ENCODE results near the gene TYW5.

The TYW5 gene

GRCh38 chr2:199972088-199972626 lies 16.9 kb upstream of the TYW5 start:
- no peak for DNase-seq

DNA sequence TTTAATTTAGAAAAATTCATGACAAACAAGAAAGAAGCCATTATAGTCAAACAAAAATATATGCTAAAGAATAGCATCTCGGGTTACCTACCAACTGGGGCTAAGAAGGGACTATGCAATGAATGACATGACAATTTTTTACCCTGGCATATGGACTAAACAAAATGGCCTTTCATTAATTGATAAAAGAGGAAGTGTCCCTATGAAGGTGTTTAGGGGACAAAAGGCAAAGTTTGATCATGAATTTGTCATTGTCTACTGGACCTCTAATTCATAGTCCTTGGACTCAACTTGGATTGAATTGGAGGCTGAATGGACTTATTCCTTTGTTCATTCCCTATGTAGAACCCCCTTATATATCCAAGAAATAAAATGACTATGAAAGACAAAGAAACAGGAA lies 12.8 kb upstream of the TYW5 start:
- no peak for DNase-seq

GRCh38 chr2:199966976-199967375 lies 11.7 kb upstream of the TYW5 start:
- DNase-seq: no peak

DNA sequence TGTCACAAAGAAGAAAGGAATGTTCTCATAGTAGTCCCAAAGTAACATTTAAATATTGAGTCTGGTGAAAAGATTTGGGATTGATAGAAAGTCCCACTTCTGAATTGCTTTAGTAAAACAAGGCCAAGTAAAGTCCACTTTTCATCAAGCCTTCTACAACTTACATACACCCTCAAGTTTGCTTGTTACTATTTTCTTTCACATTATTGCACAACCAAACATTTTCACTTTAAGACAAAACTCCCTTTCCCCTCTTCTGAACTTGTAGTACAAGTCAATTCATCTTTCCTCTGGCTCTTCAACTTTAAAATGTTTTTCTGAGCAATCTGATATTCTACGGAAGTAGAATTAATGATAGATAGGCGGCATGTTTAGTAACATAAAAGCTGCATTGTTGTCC lies 11.1 kb upstream of the TYW5 start:
- DNase-seq: no peak

DNA sequence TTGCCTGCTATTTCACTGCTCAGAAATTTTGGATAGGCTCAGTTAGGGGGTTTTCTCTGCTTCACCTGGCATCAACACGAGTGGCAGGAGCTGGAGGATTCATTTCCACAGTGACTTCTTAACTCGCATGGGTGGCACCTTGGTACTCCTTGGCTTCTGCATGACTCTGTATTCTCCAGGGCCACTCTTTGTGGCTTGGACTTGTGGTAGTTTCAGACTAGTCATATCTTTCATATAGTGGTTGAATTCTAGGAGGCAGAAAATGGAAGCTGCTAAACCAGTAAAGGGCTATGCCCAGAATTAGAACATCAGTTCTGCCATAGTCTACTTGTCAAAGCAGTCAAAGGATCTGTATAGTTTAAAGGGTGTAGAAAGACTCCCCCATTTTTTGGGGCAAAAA lies 6.9 kb upstream of the TYW5 start:
- no peak for DNase-seq

- no peak for DNase-seq
Observed at GRCh38 chr2:199958014-199958413, 2.7 kb upstream of the TYW5 start.

- no peak for DNase-seq
Observed at GRCh38 chr2:199956062-199956380, 730 bp upstream of the TYW5 start.

GRCh38 chr2:199955007-199955338 lies 318 bp downstream of the TYW5 start:
- no peak for DNase-seq

DNA sequence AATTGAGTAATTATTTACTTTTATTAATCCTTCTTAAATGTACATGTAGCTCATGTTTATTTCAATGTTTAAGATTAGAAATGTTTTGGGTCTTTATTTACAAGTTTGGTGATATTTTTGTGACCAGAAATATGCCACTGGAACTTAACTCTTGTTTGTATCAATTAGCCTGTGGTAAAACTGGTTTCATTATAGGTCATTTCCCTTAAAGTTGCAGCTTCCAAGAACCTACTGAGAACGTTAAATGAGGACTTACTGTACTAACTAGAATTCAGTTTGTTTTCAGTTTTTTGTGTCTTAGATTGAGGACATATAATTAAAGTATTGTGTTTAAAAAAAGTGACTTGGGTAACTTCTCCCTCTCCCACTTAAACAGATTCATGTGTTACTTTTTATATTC lies 4.3 kb downstream of the TYW5 start:
- DNase-seq: no peak

- DNase-seq: no peak
Observed at GRCh38 chr2:199950396-199950795, 4.9 kb downstream of the TYW5 start.

DNA sequence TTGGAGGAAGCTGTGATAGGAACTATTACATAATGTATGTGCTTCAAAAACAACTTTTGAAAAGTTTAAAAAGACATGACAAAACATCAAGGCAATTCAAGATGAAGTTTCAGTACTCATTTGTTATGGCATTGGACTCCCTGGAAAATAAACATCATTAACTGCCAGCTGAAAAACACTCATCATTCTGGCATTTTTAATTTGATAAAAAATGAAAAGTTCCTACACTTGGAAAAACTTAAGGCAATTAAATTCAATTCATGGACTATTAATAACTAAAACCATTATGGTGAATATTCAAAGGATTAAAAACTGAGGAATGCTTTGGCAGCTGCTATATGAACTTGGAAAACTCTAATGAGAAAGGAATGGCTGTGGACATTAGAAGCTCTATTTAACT lies 8.5 kb downstream of the TYW5 start:
- DNase-seq: no peak

DNA sequence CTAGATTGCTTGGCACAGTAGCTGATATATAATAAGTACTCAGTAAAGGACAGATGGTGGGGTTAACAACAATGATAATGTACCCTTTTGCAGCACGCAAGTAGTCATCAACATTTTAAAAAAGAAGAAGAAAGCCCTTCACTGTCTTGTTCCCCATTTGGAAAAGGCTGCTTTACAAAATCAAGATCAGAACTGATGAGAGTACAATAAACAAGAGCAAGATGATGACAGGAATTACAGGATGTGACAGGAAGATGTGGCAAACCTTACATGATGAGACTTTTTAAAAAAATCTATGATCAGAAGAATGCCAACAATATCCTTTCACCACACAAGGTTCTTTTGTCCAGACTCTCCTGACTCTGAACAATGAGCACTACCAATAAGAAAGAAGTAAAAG lies 9.1 kb downstream of the TYW5 start:
- DNase-seq: no peak

DNA sequence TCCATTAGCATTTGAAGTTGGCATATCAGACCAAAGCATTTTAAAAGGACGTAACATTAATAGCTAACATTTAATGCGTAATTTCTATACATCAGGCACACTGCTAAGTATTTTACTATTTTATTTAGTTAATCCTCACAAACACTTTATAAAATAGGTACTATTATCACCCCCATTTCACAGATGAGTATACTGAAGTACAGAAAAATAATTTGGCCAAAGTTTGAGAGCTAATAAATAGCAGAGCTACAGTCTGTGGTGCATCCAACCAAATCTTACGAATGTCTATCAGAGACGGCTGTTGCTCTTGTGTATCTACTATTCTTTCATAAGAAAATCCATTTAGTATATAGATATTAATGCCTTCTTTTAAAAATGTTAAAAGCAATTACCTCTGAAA lies 11.9 kb downstream of the TYW5 start:
- no peak for DNase-seq

GRCh38 chr2:199940373-199940772 lies 14.9 kb downstream of the TYW5 start:
- DNase-seq: no peak

DNA sequence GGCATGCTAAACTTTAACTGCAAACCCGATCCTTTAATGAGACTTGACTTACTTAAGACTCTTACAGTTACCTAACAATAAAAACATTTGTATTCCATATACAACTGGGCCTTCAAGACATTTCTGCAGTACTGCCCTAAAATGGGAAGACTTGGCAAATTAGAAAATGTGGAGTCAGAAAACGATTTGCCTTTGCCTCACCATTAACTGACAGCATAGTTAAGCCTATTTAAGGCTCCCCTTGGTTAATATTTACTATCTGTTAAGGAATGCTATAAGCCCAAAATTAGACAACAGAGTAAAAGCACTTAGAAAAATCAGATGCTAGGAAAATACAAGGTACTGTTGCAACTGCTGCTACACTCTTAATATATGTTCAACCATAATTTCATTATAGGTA lies 18.7 kb downstream of the TYW5 start:
- no peak for DNase-seq

GRCh38 chr2:199933466-199933865 lies 21.8 kb downstream of the TYW5 start:
- DNase-seq: no peak

- no peak for DNase-seq
Observed at GRCh38 chr2:199932312-199932855, 22.9 kb downstream of the TYW5 start.

DNA sequence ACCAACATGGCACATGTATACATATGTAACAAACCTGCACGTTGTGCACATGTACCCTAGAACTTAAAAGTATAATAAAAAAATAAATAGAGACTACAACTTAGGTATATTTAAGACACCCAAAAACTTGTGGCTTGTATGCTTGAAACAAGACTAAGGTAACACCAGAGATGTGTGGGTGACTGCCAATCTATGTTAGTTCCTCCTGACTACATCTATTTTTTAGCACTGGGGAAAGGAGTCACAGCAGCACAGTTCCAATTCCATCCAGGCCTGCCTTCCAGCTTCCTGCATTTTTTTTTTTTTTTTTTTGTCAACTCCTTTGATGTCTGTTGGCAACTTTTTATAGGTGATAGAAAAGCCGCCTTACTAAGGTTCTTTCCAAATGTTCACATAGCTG lies 26.0 kb downstream of the TYW5 start:
- no peak for DNase-seq

DNA sequence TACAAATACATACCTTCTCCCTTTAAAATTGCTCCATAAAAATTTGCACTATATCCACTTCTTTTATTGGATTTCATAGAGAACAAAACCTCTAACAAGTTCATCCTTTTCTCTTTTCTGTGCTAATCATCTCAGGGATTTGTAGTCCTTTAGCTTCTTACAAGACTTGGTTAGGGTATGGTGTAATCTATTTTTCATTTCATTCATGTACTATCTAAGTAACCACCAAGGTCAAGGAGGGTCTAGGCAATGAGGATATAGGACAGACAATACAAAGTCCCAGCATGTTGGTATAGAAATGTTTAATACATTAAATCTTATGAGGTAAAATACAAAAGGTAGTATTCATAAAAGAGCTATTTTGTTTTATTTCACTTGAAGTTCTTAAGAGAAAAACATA lies 26.7 kb downstream of the TYW5 start:
- DNase-seq: no peak

DNA sequence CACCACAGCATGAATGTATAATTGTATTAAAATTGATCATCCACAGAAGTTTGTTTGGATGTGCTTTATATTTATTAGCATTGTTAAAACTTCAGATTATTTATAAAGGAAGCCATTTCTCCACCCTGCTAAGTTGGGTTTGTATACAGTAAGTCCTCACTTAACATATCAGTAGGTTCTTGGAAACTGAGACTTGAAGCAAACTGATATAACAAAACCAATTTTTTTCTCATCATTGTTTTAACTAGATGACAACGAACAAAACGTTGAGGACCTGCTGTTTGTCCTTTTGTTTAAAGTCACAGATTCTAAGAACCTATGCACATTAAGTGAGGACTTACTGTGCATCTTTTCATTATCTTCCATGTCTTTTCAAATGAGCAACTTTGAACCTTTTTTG lies 27.1 kb downstream of the TYW5 start:
- DNase-seq: no peak

- no peak for DNase-seq
Observed at GRCh38 chr2:199926806-199927205, 28.5 kb downstream of the TYW5 start.

DNA sequence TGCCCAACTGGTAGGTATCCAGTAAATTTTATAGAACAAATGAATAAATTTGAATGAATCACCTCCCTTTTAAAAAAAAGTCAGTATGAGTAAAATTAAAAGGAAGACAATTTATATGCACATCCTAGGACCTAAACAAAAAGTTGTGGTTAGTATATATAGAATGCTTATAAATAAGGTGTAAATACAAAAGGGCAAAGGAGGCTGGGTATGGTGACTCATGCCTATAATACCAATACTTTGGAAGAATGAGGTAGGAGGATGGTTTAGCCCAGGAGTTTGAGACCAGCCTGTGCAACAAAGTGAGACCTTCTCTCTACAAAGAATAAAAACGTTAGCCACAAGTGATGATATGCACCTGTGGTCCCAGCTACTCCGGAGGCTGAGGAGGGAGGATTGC lies 31.4 kb downstream of the TYW5 start:
- no peak for DNase-seq

- DNase-seq: no peak
Observed at GRCh38 chr2:199922856-199923255, 32.4 kb downstream of the TYW5 start.

GRCh38 chr2:199916980-199917379 lies 38.3 kb downstream of the TYW5 start:
- DNase-seq: no peak

DNA sequence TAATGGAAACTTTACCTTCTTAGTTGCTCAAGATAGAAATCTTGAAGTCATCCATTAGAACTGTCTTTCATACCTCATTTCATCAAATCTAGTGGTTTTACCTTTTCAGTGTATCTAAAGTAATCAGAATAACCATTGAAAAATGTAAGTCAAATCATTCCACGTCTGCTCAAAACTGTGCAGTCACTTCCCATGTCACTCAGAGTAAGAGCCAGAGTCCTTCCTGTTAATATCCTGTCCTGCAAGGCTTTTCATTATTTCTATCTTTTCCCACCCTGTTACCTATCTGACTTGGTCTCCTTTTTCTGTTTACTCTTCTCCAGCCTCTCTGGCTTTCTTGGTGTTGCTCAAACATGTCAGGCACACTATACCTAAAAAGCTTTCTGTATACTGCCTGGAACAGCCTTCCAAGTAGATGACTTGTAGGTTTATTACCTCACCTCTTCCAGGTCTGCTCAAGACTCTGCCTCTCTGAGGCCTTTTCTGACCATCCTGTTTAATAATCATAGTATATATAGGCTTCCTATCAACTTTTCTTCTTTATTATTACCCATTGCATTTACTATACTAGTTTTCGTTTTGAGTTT lies 40.8 kb downstream of the TYW5 start:
- no peak for DNase-seq
